ENCODE measurements around the gene HNRNPH3.

DNA sequence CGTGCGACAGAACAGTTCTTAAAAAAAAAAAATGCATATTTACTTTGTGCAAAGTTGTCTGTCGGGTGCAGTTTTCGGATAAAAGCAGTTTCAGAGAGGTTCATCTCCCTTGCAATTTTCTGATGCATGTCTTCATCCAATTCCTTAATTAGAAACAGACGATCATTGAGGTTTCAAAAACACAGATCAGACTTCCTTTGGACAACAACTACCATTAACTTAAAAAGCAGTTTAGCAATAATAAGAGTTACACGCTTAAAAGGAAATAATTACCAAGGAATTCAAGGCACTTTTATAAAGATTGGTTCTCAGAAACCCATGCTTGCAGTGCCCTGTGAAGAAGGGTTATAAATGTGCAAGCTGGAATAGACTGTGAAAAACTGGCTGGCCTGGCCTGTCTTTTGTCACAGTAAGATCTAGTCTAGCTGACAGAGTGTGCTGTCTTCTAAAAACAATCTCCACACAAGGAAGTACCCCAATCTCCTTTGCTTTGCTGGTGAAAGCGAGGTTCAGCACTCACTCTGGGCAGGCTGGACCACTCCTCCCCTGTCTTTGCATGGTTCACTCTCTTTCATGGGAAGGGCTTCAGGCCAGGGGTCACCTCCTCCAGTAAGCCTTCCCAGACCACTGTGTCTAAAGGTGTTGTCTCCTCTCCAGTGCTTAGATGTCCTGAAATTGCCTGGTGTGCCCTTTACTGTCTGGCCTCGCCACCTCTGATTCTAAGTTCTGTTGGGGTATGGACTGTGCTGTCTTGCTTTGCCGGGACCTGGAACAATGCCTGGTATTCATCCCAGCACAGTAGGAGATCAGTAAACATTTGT lies 34.8 kb upstream of the HNRNPH3 start:
- TF ChIP-seq ZFHX2 (tag by site-specific recombination; conservative IDR thresholded peaks at IDR 0.05), result no peak
- no peak for TF ChIP-seq ZNF132 (tag by site-specific recombination; IDR thresholded peaks at IDR 0.05; ENCODE audit: borderline replicate concordance)
- no peak for TF ChIP-seq TCF7L2 (IDR thresholded peaks at IDR 0.05; ENCODE audit: borderline replicate concordance, low read depth, low read length)

Measured in HEK293 (cell line).